ENCODE data around the gene ATP6V0E1.
"Not testable (repeated sequence)": the region's sequence is repeated elsewhere in the genome, so short reads cannot be mapped to it uniquely, and the experiment has no call there.

DNA sequence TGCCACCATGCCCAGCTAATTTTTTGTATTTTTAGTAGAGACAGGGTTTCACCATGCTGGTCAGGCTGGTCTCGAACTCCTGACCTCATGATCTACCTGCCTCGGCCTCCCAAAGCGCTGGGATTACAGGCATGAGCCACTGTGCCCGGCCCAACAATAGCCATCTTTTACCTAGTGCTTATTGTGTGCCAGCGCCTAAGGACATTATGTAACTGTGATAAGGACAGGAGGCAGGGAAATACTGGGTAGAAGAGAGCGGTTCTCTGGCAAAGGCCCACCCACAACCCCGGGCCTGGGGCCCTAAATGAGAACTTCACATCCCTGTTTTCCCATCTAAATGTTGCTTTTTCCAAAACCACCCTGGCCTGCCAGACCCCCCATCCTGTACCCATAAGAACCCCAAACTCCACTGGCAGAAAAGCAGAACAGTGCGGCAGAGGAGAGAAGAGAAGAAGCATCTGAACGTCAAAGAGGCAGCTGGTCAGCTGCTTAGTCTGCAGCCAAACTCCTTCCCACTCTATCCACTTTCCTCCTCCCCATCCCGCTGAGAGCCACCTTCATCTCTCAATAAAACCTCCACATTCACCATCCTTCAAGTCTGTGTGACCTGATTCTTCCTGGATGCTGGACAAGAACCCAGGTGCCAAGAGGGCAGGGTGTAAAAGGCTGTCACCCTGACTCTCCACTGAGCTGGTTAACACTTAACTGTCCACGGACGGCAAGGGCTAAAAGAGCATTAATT, 63.7 kb downstream of the ATP6V0E1 start:
- TF ChIP-seq FOS (IDR thresholded peaks at IDR 0.05; ENCODE audit: borderline replicate concordance, insufficient read depth, low read length); EZH2 (IDR thresholded peaks at IDR 0.05; ENCODE audit: borderline replicate concordance, low read depth, low read length, severe bottlenecking); POLR2A (IDR thresholded peaks at IDR 0.05; ENCODE audit: low read depth, low read length): not testable (repeated sequence)
- TF ChIP-seq, protein P1, sequence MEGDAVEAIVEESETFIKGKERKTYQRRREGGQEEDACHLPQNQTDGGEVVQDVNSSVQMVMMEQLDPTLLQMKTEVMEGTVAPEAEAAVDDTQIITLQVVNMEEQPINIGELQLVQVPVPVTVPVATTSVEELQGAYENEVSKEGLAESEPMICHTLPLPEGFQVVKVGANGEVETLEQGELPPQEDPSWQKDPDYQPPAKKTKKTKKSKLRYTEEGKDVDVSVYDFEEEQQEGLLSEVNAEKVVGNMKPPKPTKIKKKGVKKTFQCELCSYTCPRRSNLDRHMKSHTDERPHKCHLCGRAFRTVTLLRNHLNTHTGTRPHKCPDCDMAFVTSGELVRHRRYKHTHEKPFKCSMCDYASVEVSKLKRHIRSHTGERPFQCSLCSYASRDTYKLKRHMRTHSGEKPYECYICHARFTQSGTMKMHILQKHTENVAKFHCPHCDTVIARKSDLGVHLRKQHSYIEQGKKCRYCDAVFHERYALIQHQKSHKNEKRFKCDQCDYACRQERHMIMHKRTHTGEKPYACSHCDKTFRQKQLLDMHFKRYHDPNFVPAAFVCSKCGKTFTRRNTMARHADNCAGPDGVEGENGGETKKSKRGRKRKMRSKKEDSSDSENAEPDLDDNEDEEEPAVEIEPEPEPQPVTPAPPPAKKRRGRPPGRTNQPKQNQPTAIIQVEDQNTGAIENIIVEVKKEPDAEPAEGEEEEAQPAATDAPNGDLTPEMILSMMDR (IDR thresholded peaks at IDR 0.05; ENCODE audit: extremely low read depth in 1 of 2, insufficient read depth in 1 of 2, low read depth in 1 of 2, low read length in 2 of 2) = not testable (repeated sequence)

All from endothelial cell of umbilical vein (primary cell).